ENCODE measurements around the gene FKBP10. TPM values are rescaled to one million over a fixed set of nuclear protein-coding genes. Genes with fewer than 3 reads are reported as not detected.

Gene FKBP10
- polyA plus RNA-seq, 1 of the 3 experiments (the other 2 are of a cell fraction) = 360 TPM

DNA sequence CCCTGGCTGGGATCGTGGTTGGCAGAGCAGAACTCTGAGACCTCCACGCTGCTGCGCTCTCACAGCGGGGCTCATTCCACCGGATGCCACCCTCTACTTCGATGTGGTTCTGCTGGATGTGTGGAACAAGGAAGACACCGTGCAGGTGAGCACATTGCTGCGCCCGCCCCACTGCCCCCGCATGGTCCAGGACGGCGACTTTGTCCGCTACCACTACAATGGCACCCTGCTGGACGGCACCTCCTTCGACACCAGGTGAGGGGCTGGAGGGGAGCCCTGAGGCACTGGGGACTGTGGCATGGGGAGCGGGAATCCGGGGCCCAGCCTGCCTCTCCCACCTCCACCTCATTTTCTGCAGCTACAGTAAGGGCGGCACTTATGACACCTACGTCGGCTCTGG, 5.2 kb downstream of the FKBP10 start:
- Histone ChIP-seq H3K4me3 (ENCODE audit: low read depth in 2 of 2, low read length in 1 of 2) (no peak overlapping the region), H3K4me1 (ENCODE audit: control insufficient read depth in 1 of 2, insufficient read depth in 2 of 2, low read depth in 1 of 2, low read length in 1 of 2) (peaks cover 3 to 10% of the 10 kb centered on the region in 2 experiments; a peak in 1 of 4 replicates), H3K9me2 (no peaks in the 10 kb centered on the region), H2AFZ (ENCODE audit: low read depth) (no peak overlapping the region), H3K27ac (ENCODE audit: low read depth in 2 of 2, low read length in 1 of 2) (no peak overlapping the region), H3K79me2 (ENCODE audit: insufficient read depth) (peaks cover 43% of the 10 kb centered on the region), H3K9me3 (no peaks in the 10 kb centered on the region), H3F3A (replicated peaks; ENCODE audit: insufficient read depth) (peaks cover 3% of the 10 kb centered on the region), H3K4me2 (no peak overlapping the region), H4K20me1 (ENCODE audit: insufficient read depth) (peaks cover 8% of the 10 kb centered on the region; the same call in 1 of the 2 replicates), H3K36me3 (replicated peaks in 1 of 2; ENCODE audit: control insufficient read depth in 1 of 2, insufficient read depth in 2 of 2, low read length in 1 of 2) (peaks cover 3 to 23% of the 10 kb centered on the region in 2 experiments), H3K27me3 (ENCODE audit: insufficient read depth) (no peaks in the 10 kb centered on the region), H3K9ac (no peak overlapping the region)
- TF ChIP-seq, protein P1, sequence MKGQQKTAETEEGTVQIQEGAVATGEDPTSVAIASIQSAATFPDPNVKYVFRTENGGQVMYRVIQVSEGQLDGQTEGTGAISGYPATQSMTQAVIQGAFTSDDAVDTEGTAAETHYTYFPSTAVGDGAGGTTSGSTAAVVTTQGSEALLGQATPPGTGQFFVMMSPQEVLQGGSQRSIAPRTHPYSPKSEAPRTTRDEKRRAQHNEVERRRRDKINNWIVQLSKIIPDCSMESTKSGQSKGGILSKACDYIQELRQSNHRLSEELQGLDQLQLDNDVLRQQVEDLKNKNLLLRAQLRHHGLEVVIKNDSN (IDR thresholded peaks at IDR 0.05; ENCODE audit: borderline replicate concordance, low read depth) = no peak
- TF ChIP-seq FOSL2 (IDR thresholded peaks at IDR 0.05; ENCODE audit: borderline replicate concordance, low read depth) = no peak
- ChIA-PET POLR2A (no interaction called here), CTCF (interaction anchor here (1.2 to 1.7 kb wide), 2 partner anchors 16 to 17 kb away, joined by 3 to 4 read pairs; no protein-coding TSS in a partner anchor)
- no peak for DNase-seq
- 99% methylated on average over 14 of the region's 20 CpGs for WGBS (ENCODE audit: low lambda C conversion rate)

DNA sequence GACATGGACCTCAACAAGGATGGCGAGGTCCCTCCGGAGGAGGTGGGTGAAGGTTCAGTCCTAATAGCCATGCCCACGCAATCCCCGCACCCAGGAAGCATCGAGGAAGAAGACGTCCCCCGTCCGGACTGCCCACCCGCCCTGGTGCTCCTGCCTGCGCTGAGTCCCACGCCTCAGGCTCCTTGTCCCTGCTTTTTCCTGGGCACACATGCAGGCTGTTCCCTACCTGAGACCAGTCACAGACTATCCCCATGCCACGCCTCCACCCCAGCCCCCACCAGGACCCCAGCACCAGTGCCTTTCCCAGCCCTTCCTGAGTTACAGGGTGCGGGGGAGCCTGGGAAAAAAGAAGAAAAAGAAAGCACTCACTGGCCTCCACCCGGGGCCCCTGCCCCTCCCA, 9.0 kb downstream of the FKBP10 start:
- H3F3A ChIP-seq (replicated peaks; ENCODE audit: insufficient read depth) = peaks cover 9% of the 10 kb centered on the region
- H3K4me3 ChIP-seq (ENCODE audit: low read depth in 2 of 2, low read length in 1 of 2) = no peak overlapping the region
- H3K9me3 ChIP-seq = no peaks in the 10 kb centered on the region
- H2AFZ ChIP-seq (ENCODE audit: low read depth) = no peak overlapping the region
- H3K36me3 ChIP-seq (replicated peaks in 1 of 2; ENCODE audit: control insufficient read depth in 1 of 2, insufficient read depth in 2 of 2, low read length in 1 of 2) = peaks cover 3 to 31% of the 10 kb centered on the region in 2 experiments
- no peaks in the 10 kb centered on the region; a peak in 1 of 4 replicates for H3K4me1 ChIP-seq (ENCODE audit: control insufficient read depth in 1 of 2, insufficient read depth in 2 of 2, low read depth in 1 of 2, low read length in 1 of 2)
- H4K20me1 ChIP-seq (ENCODE audit: insufficient read depth) = peaks cover 6% of the 10 kb centered on the region; the same call in 1 of the 2 replicates
- no peaks in the 10 kb centered on the region for H3K27me3 ChIP-seq (ENCODE audit: insufficient read depth)
- no peak overlapping the region for H3K9ac ChIP-seq
- TF ChIP-seq, protein P2, sequence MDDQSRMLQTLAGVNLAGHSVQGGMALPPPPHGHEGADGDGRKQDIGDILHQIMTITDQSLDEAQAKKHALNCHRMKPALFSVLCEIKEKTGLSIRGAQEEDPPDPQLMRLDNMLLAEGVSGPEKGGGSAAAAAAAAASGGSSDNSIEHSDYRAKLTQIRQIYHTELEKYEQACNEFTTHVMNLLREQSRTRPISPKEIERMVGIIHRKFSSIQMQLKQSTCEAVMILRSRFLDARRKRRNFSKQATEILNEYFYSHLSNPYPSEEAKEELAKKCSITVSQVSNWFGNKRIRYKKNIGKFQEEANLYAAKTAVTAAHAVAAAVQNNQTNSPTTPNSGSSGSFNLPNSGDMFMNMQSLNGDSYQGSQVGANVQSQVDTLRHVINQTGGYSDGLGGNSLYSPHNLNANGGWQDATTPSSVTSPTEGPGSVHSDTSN (IDR thresholded peaks at IDR 0.05) = no peak
- TF ChIP-seq, protein P3, sequence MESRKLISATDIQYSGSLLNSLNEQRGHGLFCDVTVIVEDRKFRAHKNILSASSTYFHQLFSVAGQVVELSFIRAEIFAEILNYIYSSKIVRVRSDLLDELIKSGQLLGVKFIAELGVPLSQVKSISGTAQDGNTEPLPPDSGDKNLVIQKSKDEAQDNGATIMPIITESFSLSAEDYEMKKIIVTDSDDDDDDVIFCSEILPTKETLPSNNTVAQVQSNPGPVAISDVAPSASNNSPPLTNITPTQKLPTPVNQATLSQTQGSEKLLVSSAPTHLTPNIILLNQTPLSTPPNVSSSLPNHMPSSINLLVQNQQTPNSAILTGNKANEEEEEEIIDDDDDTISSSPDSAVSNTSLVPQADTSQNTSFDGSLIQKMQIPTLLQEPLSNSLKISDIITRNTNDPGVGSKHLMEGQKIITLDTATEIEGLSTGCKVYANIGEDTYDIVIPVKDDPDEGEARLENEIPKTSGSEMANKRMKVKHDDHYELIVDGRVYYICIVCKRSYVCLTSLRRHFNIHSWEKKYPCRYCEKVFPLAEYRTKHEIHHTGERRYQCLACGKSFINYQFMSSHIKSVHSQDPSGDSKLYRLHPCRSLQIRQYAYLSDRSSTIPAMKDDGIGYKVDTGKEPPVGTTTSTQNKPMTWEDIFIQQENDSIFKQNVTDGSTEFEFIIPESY (IDR thresholded peaks at IDR 0.05; ENCODE audit: borderline replicate concordance, low read depth) = no peak
- TF ChIP-seq TAF1 (IDR thresholded peaks at IDR 0.05; ENCODE audit: borderline replicate concordance, low read depth, low read length) (no peak), MEF2A (IDR thresholded peaks at IDR 0.05; ENCODE audit: borderline replicate concordance, low read depth) (no peak), RAD21 (IDR thresholded peaks at IDR 0.05; ENCODE audit: low read length) (no peak), FOXJ3 (CRISPR knock-in tag; IDR thresholded peaks at IDR 0.05) (no peak), JUND (IDR thresholded peaks at IDR 0.05) (no peak), CHD2 (IDR thresholded peaks at IDR 0.05; ENCODE audit: low read length, partially characterized antibody) (no peak), GABPA (IDR thresholded peaks at IDR 0.05; ENCODE audit: low read depth) (no peak)
- TF ChIP-seq, protein P4, sequence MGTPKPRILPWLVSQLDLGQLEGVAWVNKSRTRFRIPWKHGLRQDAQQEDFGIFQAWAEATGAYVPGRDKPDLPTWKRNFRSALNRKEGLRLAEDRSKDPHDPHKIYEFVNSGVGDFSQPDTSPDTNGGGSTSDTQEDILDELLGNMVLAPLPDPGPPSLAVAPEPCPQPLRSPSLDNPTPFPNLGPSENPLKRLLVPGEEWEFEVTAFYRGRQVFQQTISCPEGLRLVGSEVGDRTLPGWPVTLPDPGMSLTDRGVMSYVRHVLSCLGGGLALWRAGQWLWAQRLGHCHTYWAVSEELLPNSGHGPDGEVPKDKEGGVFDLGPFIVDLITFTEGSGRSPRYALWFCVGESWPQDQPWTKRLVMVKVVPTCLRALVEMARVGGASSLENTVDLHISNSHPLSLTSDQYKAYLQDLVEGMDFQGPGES (IDR thresholded peaks at IDR 0.05; ENCODE audit: low read depth, low read length) = no peak
- CTCF ChIA-PET = no interaction called here
- DNase-seq = no peak
- no peaks in the 10 kb centered on the region for H3K9me2 ChIP-seq
- H3K79me2 ChIP-seq (ENCODE audit: insufficient read depth) = peaks cover 6% of the 10 kb centered on the region
- 84% methylated on average over 6 of the region's 14 CpGs for WGBS (ENCODE audit: low lambda C conversion rate)
- H3K27ac ChIP-seq (ENCODE audit: low read depth in 2 of 2, low read length in 1 of 2) = no peak overlapping the region
- POLR2A ChIA-PET = no interaction called here
- H3K4me2 ChIP-seq = no peak overlapping the region
